Putamen (tissue), 1 donor: ENCODE data around the gene FGF22.
A peak's percentile ranks its signal among the peaks of the same experiment; 100 is the strongest.
"Not testable (repeated sequence)": the region's sequence is repeated elsewhere in the genome, so short reads cannot be mapped to it uniquely, and the experiment has no call there.

ENCODE experiments used
- DNase-seq: peaks from one replicate; pipeline ENCODE4 v3.0.0-alpha.2; 2016; ENCODE audit warnings: low spot score

The FGF22 gene

DNA sequence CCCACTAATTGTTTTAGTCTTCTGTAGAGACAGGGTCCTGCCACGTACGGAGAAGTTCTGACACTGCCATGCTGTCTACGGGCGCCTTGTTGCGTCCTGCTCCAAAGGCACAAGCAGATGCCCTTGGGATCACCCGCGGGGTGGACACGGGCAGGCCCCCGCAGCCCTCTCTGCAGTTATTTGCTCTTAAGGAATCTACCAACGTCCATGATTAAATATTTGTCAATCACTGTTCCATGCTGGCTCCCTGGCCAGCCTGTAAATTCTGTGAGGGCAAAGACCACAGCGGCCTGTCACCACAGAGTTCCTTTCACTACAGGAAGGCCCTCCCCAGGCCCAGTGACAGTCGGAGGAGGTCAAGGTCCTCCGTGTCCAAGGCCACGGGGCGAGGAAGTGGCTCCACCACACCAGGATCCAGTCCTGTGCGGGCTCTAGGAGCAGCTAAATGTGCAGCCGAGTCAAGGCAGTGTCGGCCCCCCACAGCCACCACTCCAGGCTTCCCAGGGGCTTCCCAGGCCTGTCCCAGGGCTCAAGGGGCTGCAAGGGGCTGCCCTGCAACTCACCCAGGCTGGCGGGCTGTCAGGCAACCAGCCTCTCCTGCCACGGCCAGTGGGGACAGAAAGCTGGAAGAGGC, 21.2 kb downstream of the FGF22 start:
- DNase-seq: no peak

- DNase-seq: no peak
Measured at GRCh38 chr19:661427-662196, 21.9 kb downstream of the FGF22 start.

DNA sequence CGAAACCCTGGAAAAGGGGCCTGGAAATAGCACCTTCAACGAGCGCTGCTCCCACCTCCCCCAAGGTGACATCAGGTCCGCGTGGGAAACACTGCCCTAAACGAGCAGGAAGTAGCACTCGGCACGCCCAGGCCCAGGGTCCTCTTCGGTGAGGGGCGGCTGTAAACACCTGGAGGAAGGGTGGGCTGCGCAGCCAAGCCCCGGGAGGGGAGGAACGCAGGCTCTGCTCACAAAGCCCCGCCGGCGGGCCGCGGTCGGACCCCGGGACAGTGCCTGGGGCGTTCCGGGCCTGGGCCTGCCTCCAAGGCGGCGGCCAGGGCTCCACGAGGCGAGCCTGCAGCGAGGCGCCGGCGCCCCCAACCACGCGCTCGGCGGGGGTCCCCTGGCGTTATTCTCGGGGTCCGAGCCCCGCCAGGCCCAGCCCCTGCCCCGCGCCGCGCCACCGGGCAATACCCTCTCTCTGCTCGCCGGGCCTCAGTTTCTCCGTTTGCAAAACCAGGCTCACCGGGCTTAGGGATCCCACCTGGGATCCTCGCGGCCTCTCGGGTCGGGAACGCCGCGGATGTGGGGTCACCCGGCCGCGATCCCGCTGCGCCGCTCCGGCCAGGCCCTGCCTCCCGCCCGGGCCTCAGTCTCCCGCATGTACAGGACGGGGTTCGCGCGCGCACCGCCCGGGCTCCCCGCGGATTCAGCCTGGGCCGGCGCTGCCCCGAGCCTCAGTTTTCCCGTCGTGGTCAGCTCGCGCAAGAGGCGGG, 22.7 kb downstream of the FGF22 start:
- no peak for DNase-seq

- DNase-seq: peak; percentile 89
Measured at GRCh38 chr19:662962-663681, 23.4 kb downstream of the FGF22 start, which contains the start of gene RNF126. TSS of gene RNF126 (minus strand) at chr19:663214. CDS start at chr19:663121, 93 bp downstream.

DNA sequence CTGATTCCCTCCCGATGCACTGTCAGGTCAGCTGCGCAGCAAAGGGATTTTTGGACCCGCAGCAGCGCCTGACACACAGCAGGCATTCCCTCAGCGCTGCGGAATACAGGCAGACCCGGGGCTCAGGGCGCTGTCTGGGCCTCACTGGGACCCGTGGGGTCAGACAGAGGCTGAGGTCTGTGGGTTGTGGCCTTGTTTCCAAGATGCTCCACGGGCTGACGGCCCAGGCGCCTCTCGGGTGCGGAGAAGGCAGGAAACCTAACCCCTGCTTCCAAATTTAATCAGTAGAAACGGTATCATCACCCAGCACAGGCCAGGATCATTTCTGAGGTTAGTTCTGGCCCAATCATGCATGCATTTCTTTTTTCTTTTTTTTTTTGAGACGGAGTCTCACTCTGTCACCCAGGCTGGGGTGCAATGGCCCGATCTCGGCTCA, 24.0 kb downstream of the FGF22 start:
- DNase-seq: no peak

- peak; percentile 63 for DNase-seq
Measured at GRCh38 chr19:664913-665443, 25.3 kb downstream of the FGF22 start.

DNA sequence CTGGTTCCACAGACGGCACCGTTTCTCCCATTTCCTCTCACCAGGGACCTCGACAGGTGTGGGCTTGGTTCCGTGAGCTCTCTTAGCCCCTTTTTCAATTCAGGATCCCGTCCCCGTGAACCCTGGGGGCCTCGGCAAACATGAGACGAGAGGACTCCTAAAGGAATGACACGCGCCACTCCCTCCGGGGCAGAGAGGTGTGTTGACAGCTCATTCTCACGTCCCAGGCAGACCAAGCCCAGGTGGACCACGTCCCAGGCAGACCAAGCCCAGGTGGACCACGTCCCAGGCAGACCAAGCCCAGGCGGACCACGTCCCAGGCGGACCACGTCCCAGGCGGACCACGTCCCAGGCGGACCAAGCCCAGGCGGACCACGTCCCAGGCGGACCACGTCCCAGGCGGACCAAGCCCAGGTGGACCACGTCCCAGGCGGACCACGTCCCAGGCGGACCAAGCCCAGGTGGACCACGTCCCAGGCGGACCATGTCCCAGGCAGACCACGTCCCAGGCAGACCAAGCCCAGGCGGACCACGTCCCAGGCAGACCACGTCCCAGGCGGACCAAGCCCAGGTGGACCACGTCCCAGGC, 27.4 kb downstream of the FGF22 start:
- DNase-seq: not testable (repeated sequence)

DNA sequence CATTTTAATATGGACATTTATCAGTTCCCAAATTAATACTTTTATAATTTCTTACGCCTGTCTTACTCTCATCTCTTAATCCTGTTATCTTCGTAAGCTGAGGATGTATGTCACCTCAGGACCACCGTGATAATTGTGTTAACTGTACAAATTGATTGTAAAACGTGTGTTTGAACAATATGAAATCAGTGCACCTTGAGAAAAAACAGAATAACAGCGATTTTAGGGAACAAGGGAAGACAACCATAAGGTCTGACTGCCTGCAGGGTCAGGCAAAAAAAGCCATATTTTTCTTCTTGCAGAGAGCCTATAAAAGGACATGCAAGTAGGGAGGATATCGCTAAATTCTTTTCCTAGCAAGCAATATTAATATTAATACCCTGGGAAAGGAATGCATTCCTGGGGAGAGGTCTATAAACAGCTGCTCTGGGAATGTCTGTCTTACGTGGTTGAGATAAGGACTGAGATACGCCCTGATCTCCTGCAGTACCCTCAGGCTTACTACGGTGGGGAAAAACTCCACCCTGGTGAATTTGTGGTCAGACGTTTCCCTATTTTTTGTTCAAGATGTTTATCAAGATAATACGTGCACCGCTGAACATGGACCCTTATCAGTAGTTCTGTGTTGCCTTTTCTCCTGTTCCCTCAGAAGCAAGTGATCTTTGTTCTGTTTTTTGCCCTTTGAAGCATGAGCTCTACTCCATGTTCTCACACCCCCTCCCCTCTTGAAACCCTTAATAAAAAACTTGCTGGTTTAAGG, 29.2 kb downstream of the FGF22 start:
- not testable (repeated sequence) for DNase-seq

GRCh38 chr19:670609-671075, 31.0 kb downstream of the FGF22 start:
- no peak for DNase-seq

- DNase-seq: no peak
Measured at GRCh38 chr19:674282-675151, 34.8 kb downstream of the FGF22 start.

GRCh38 chr19:676007-676338, 36.3 kb downstream of the FGF22 start:
- no peak for DNase-seq

DNA sequence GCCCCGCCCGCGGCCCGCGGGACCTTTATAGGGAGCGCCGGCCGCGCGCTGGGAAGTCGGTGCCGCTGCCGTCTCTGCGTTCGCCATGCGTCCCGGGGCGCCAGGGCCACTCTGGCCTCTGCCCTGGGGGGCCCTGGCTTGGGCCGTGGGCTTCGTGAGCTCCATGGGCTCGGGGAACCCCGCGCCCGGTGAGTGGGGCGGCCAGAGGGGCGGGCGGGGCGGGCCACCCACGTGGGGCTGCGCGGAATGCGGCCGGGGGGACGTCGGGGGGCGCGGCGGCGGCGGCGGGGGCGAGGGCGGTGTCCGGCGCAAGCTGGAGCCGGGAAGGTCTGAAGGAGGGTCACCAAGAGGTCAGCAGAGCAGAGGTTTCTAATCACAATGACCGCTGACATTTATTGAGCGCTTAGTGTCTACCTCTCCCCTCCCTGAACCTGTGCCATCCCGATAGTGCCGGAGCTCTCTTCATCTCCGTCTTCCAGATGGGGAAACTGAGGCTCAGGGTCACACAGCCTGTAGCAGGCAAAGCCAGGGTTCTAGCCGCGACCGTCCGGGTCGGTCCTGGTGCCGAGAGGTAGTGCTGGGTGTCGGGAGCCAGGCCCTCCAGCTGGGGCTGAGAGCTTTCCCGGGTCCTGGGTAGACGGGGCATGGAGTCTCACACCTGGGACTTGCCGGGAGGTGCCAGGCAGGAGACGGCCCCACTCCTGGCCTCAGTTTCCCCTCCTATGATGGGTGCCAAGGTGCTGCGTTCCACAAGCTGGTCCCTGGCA, 36.8 kb downstream of the FGF22 start, which contains the start of gene FSTL3:
TSS of gene FSTL3 (plus strand) at position 54 of the 767 bp plus-strand sequence. CDS start at position 86, 32 bp downstream.
- DNase-seq: no peak

- DNase-seq: no peak
Measured at GRCh38 chr19:677201-677600, 37.5 kb downstream of the FGF22 start.

GRCh38 chr19:677601-678436, 38.1 kb downstream of the FGF22 start:
- no peak for DNase-seq

DNA sequence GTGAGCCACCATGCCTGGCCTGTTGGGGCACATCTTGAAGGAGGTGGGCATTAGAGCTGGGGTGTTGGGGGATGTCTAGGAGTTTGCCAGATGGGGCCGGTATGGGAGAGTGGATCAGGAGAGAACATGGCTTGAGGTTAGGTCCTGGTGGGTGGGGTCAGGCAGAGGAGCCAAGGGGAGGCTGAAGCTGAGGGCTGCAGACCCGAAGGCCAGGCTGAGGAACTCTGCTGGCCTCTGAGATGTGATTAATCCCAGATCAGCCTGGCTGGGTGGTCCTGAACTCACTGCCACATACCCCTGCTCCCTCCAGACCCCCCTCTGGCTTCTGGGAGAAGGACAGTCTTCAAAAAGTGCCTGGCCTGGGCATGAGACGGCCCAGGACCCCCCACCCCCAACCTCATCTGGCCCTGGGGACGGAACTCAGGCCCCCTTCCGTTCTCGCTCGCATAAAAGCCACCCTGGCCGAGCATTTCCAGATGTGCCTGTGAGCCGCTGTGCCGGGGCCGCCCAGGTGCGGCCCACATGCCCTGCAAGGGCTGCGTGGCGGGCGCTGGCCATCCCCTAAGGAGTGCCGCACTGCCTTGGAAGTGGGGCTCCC, 39.2 kb downstream of the FGF22 start:
- no peak for DNase-seq

DNA sequence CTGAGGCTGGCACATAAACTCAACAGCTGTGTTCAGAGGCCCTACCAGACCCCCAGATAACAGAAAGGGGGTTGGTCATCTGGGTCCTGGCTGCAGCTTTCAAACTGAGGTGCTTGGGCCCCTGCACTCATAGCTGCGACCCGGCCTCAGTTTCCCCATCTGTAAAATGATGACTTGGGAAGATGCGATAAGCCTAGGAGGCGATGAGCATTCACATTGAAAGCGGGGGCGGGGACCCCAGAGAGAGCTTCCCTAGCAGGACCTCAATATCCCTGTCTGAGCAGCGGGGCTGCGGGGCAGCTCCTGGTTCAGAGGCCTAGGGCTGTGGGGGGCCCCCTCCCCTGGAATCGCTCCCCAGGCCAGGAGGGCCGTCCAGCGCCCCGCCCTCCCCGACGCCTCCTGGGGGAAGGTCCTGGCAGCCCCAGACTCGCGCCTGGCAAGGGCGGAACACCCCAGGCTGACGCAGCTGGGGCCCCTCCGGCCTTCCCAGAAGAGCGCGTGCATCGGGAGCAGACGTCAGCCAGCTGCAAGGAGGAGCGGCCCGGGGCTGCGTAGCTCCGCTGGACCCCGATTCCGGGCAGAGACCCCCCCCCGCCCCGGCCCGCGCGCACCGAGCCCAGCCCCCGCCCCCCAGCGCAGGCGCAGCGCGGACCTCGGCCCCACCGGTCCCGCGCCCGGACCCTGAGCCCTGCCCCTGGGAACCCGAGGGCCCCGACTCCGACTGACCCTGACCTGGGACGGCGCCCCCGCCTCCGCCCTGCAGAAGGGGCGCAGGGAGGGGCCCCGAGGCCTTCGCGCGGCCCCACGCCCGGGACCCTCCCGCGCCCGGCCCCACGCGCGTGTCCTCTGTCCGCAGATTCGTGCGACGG, 40.0 kb downstream of the FGF22 start:
- peak; percentile 40 for DNase-seq
